H9 (cell line): ENCODE measurements around the gene NUP85. TPM values are rescaled to one million over a fixed set of nuclear protein-coding genes. Genes with fewer than 3 reads are reported as not detected.

Experiments
- DNase-seq: peaks from one replicate; pipeline ENCODE4 v3.0.0-alpha.2; 2017
- H2AFZ ChIP-seq: one replicate; pipeline ENCODE4 v1.6.1; 2013; ENCODE audit warnings: mild to moderate bottlenecking, low read length, control low read depth, moderate library complexity
- H2AK5ac ChIP-seq: 2 replicates; pipeline ENCODE4 v1.6.1; 2013; ENCODE audit warnings: low read length, control low read depth, mixed read lengths; ENCODE audit not compliant: insufficient read length
- H2BK120ac ChIP-seq: one replicate; pipeline ENCODE4 v1.6.1; 2013; ENCODE audit warnings: low read depth, mild to moderate bottlenecking, low read length, control low read depth, inconsistent platforms; ENCODE audit not compliant: poor library complexity, severe bottlenecking
- H2BK12ac ChIP-seq: 2 replicates; pipeline ENCODE4 v1.6.1; 2013; ENCODE audit warnings: low read length, control low read depth, mixed read lengths, low read depth; ENCODE audit not compliant: insufficient read length
- H2BK15ac ChIP-seq: 2 replicates; pipeline ENCODE4 v1.6.1; 2013; ENCODE audit warnings: low read depth, low read length, control low read depth
- H2BK20ac ChIP-seq: one replicate; pipeline ENCODE4 v1.6.1; 2013; ENCODE audit warnings: low read depth, mild to moderate bottlenecking, low read length, control low read depth, inconsistent platforms; ENCODE audit not compliant: poor library complexity, severe bottlenecking
- H2BK5ac ChIP-seq: 2 replicates; pipeline ENCODE4 v1.6.1; 2013; ENCODE audit warnings: low read length, control low read depth, mixed read lengths; ENCODE audit not compliant: insufficient read length
- H3K14ac ChIP-seq: 2 replicates; pipeline ENCODE4 v1.6.1; 2013; ENCODE audit warnings: low read length, control low read depth; ENCODE audit not compliant: insufficient read depth
- H3K18ac ChIP-seq: 2 replicates; pipeline ENCODE4 v1.6.1; 2013; ENCODE audit warnings: low read depth, mild to moderate bottlenecking, mixed read lengths, low read length, control low read depth; ENCODE audit not compliant: insufficient read length
- H3K23ac ChIP-seq: 2 replicates; pipeline ENCODE4 v1.6.1; 2013; ENCODE audit warnings: low read length, control low read depth, mixed read lengths, low read depth; ENCODE audit not compliant: insufficient read length
- H3K23me2 ChIP-seq: 2 replicates; pipeline ENCODE4 v1.6.1; 2013; ENCODE audit warnings: low read depth, mild to moderate bottlenecking, mixed read lengths, low read length, control low read depth; ENCODE audit not compliant: insufficient read length, poor library complexity, severe bottlenecking
- H3K27ac ChIP-seq: 2 replicates; pipeline ENCODE4 v1.5.1; 2013; ENCODE audit warnings: low read length, control low read depth, mixed read lengths, low read depth; ENCODE audit not compliant: insufficient read length
- H3K27me3 ChIP-seq: 2 replicates; pipeline ENCODE4 v1.6.1; 2013; ENCODE audit warnings: low read length, control low read depth, inconsistent platforms; ENCODE audit not compliant: insufficient read depth
- H3K4ac ChIP-seq: 2 replicates; pipeline ENCODE4 v1.6.1; 2013; ENCODE audit warnings: low read depth, mild to moderate bottlenecking, control low read depth, inconsistent platforms, low read length, moderate library complexity
- H3K4me1 ChIP-seq: 2 replicates; pipeline ENCODE4 v1.6.1; 2013; ENCODE audit warnings: low read length, control low read depth, inconsistent platforms; ENCODE audit not compliant: insufficient read depth
- H3K4me2 ChIP-seq: 2 replicates; pipeline ENCODE4 v1.6.1; 2013; ENCODE audit warnings: low read length, control low read depth, mixed read lengths; ENCODE audit not compliant: insufficient read length, insufficient read depth
- H3K56ac ChIP-seq: 2 replicates; pipeline ENCODE4 v1.6.1; 2013; ENCODE audit warnings: low read depth, mild to moderate bottlenecking, mixed read lengths, low read length, control low read depth; ENCODE audit not compliant: insufficient read length
- H3K79me1 ChIP-seq: 2 replicates; pipeline ENCODE4 v1.6.1; 2013; ENCODE audit warnings: low read depth, mild to moderate bottlenecking, moderate library complexity, low read length, control low read depth, inconsistent platforms; ENCODE audit not compliant: insufficient read depth, poor library complexity, severe bottlenecking
- H3K79me2 ChIP-seq: 2 replicates; pipeline ENCODE4 v1.6.1; 2013; ENCODE audit warnings: low read length, control low read depth, inconsistent platforms; ENCODE audit not compliant: insufficient read depth
- H3K9ac ChIP-seq: 2 replicates; pipeline ENCODE4 v1.6.1; 2013; ENCODE audit warnings: low read length, control low read depth, mixed read lengths; ENCODE audit not compliant: insufficient read length; ENCODE audit errors: extremely low read depth
- H3K9me3 ChIP-seq: one replicate; pipeline ENCODE4 v1.6.1; 2013; ENCODE audit warnings: low read depth, low read length, inconsistent platforms; ENCODE audit not compliant: control insufficient read depth
- H3T11ph ChIP-seq: one replicate; pipeline ENCODE4 v1.6.1; 2013; ENCODE audit warnings: mild to moderate bottlenecking, low read length, control low read depth, inconsistent platforms
- H4K20me1 ChIP-seq: one replicate; pipeline ENCODE4 v1.6.1; 2013; ENCODE audit not compliant: control insufficient read depth, insufficient read length, insufficient read depth
- H4K5ac ChIP-seq: 2 replicates; pipeline ENCODE4 v1.6.1; 2013; ENCODE audit warnings: low read depth, mild to moderate bottlenecking, mixed read lengths, low read length, control low read depth; ENCODE audit not compliant: insufficient read length
- H4K8ac ChIP-seq: replicated peaks from 2 replicates; pipeline ENCODE4 v1.6.1; 2013; ENCODE audit warnings: low read length, control low read depth, mixed read lengths, low read depth; ENCODE audit not compliant: insufficient read length
- H4K91ac ChIP-seq: 2 replicates; pipeline ENCODE4 v1.6.1; 2013; ENCODE audit warnings: low read depth, mild to moderate bottlenecking, moderate library complexity, mixed read lengths, low read length, control low read depth; ENCODE audit not compliant: insufficient read length
- H3K27ac Mint-ChIP-seq, 3 experiments: 2 replicates in 2 of 3; 3 replicates in 1 of 3; pipeline ENCODE4 v1.8.0; 2020 to 2021; ENCODE audit warnings: mixed read lengths in 3 of 3, mild to moderate bottlenecking in 1 of 3, moderate library complexity in 1 of 3
- H3K27me3 Mint-ChIP-seq: 2 replicates; pipeline ENCODE4 v1.8.0; 2021; ENCODE audit warnings: low read depth, mild to moderate bottlenecking, moderate library complexity, mixed read lengths
- H3K36me3 Mint-ChIP-seq, 3 experiments: 2 replicates in 2 of 3; 3 replicates in 1 of 3; pipeline ENCODE4 v1.8.0; 2020 to 2021; ENCODE audit warnings: low read depth in 3 of 3, mixed read lengths in 3 of 3; ENCODE audit not compliant: insufficient read depth in 1 of 3
- H3K4me1 Mint-ChIP-seq, 2 experiments: 2 replicates each; pipeline ENCODE4 v1.8.0; 2020; ENCODE audit warnings: mixed read lengths in 2 of 2
- H3K4me3 Mint-ChIP-seq, 2 experiments: 2 replicates in 1 of 2; 3 replicates in 1 of 2; pipeline ENCODE4 v1.8.0; 2020 to 2021; ENCODE audit warnings: mild to moderate bottlenecking in 2 of 2, mixed read lengths in 2 of 2, moderate library complexity in 1 of 2
- H3K9me3 Mint-ChIP-seq, 2 experiments: 2 replicates in 1 of 2; 3 replicates in 1 of 2; pipeline ENCODE4 v1.8.0; 2020; ENCODE audit warnings: mild to moderate bottlenecking in 2 of 2, mixed read lengths in 2 of 2, moderate library complexity in 1 of 2
- WGBS: extraction: QIAGEN DNeasy Blood & Tissue Kit; methylation state at CpG from one replicate; pipeline ENCODE4 v1.1.7; 2013; ENCODE audit warnings: missing lambda C conversion rate, low lambda C conversion rate, mixed read lengths; ENCODE audit not compliant: insufficient read length; ENCODE audit errors: extremely low coverage; 5-methylcytosine and 5-hydroxymethylcytosine counted together
- total RNA-seq: library from RNA; stranded (reverse); gene quantifications from 2 replicates; pipeline ENCODE4 v1.2.1, GENCODE V29; 2021
- TF ChIP-seq, protein P1 (sequence below): fragments of 200-600 bp; sonication (generic); conservative IDR thresholded peaks from 3 replicates; pipeline ENCODE4 v1.8.0; 2021; ENCODE audit warnings: antibody characterized with exemption, mild to moderate bottlenecking

The NUP85 gene
- total RNA-seq, 1 experiment from 2014 or later, result 145 TPM

DNA sequence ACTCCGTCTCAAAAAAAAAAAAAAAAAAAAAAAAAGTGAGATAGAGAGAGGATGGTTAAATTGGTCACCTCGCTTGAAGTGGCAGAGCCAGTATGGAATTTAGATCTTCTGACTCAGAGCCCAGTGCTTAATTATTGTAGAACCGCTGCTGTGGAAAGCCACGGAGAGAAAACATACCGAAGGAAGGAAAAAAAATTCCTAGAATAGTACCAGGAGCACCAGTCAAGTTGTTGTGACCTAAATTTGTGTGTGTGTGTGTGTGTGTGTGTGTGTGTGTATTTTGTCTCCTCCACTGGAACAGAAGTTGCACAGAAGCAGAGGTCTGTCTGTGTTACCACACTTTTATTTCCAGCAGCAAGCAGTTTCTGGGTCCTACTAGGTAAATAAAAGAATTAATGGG, 10.6 kb upstream of the NUP85 start:
- Histone ChIP-seq H4K20me1 (no peaks in the 10 kb centered on the region), H3K56ac (no peak overlapping the region), H4K91ac (no peak overlapping the region), H2BK15ac (no peak overlapping the region), H2BK120ac (no peak overlapping the region), H3K4ac (no peak overlapping the region), H3K27ac (no peak overlapping the region), H2BK12ac (no peak overlapping the region), H2BK20ac (no peak overlapping the region), H3K4me1 (no peaks in the 10 kb centered on the region), H3K23ac (no peak overlapping the region), H3K27me3 (no peaks in the 10 kb centered on the region), H3K18ac (no peak overlapping the region), H3K9ac (no peak overlapping the region), H4K5ac (no peak overlapping the region), H3T11ph (no peak overlapping the region), H3K79me2 (no peaks in the 10 kb centered on the region), H2BK5ac (no peak overlapping the region), H2AK5ac (no peak overlapping the region), H4K8ac (no peak overlapping the region), H3K14ac (no peak overlapping the region), H2AFZ (no peak overlapping the region), H3K23me2 (no peaks in the 10 kb centered on the region), H3K4me2 (no peak overlapping the region), H3K79me1 (no peaks in the 10 kb centered on the region), H3K9me3 (no peaks in the 10 kb centered on the region)
- H3K36me3 Mint-ChIP-seq, result no peaks in the 10 kb centered on the region
- WGBS, result no CpG with 5 or more reads among the region's 5 CpGs
- peak overlapping the region in 1 of 3 experiments; percentile 75; a peak in 1 of 7 replicates for H3K27ac Mint-ChIP-seq
- no peaks in the 10 kb centered on the region for H3K9me3 Mint-ChIP-seq
- TF ChIP-seq, protein P1, sequence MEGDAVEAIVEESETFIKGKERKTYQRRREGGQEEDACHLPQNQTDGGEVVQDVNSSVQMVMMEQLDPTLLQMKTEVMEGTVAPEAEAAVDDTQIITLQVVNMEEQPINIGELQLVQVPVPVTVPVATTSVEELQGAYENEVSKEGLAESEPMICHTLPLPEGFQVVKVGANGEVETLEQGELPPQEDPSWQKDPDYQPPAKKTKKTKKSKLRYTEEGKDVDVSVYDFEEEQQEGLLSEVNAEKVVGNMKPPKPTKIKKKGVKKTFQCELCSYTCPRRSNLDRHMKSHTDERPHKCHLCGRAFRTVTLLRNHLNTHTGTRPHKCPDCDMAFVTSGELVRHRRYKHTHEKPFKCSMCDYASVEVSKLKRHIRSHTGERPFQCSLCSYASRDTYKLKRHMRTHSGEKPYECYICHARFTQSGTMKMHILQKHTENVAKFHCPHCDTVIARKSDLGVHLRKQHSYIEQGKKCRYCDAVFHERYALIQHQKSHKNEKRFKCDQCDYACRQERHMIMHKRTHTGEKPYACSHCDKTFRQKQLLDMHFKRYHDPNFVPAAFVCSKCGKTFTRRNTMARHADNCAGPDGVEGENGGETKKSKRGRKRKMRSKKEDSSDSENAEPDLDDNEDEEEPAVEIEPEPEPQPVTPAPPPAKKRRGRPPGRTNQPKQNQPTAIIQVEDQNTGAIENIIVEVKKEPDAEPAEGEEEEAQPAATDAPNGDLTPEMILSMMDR, result no peak
- no peak overlapping the region for H3K4me3 Mint-ChIP-seq
- no peaks in the 10 kb centered on the region; the same call in 1 of the 2 replicates for H3K27me3 Mint-ChIP-seq
- no peak for DNase-seq
- H3K4me1 Mint-ChIP-seq, result no peaks in the 10 kb centered on the region
